HepG2 (cell line): ENCODE data around the gene VSNL1. TPM values are rescaled to one million over a fixed set of nuclear protein-coding genes. Genes with fewer than 3 reads are reported as not detected.
A peak's percentile ranks its signal among the peaks of the same experiment; 100 is the strongest.

Source experiments
- ATAC-seq: fragments of 200-7000 bp; cut with Tn5 transposase; 3 replicates; pipeline ENCODE4 v1.9.1; 2020; ENCODE audit warnings: mild to moderate bottlenecking, moderate library complexity
- BruUV-seq: library from RNA; stranded (reverse); fragments of 400-500 nt; replicated peaks from 2 replicates; lab custom pipeline; 2021; lab: Mats Ljungman, UMichigan
- CTCF ChIA-PET: fragments of 300-600 bp; formaldehyde crosslinking; extraction: SDS; loops from one replicate; lab custom pipeline; 2021; ENCODE audit warnings: low total read pairs, inconsistent platforms, low intra/inter-chr PET ratio; lab: Yijun Ruan, JAX
- POLR2A ChIA-PET: fragments of 350-600 bp; sonication (Branson Sonifier 250); formaldehyde crosslinking; loops from one replicate; lab custom pipeline; 2020; ENCODE audit warnings: antibody characterized with exemption, inconsistent platforms; lab: Yijun Ruan, JAX
- DNase-seq: peaks from one replicate; pipeline ENCODE4 v3.0.0-alpha.2; 2015; ENCODE audit warnings: low spot score
- FAIRE-seq: peaks from 3 replicates; lab custom pipeline; 2011; peaks lifted over from hg19 to GRCh38; lab: Jason Lieb, UNC
- H2AFZ ChIP-seq: one replicate; pipeline ENCODE4 v1.6.1; 2011; ENCODE audit warnings: low read length, inconsistent platforms
- H3K27ac ChIP-seq: fragments of 300-600 bp; 3 replicates; pipeline ENCODE4 v1.8.0; 2011; ENCODE audit warnings: mixed run types, mild to moderate bottlenecking, mixed read lengths, low read length, inconsistent platforms; ENCODE audit not compliant: insufficient read depth; ENCODE audit errors: extremely low read length
- H3K27me3 ChIP-seq, 2 experiments: fragments of 200-600 bp in 1 of 2; 2 replicates in 1 of 2; 3 replicates in 1 of 2; pipeline versions ENCODE4 v1.6.0 to v1.8.0; 2011; ENCODE audit warnings: low read length in 2 of 2, mild to moderate bottlenecking in 2 of 2, moderate library complexity in 2 of 2, inconsistent platforms in 1 of 2; ENCODE audit not compliant: insufficient read depth in 2 of 2, control insufficient read depth in 1 of 2
- H3K36me3 ChIP-seq, 2 experiments: fragments of 200-600 bp in 1 of 2; replicated peaks in 1 of 2; 2 replicates in 1 of 2; 3 replicates in 1 of 2; pipeline versions ENCODE4 v1.5.1 to v1.8.0; 2011; ENCODE audit warnings: low read length in 2 of 2, inconsistent platforms in 1 of 2; ENCODE audit not compliant: insufficient read depth in 2 of 2, control insufficient read depth in 1 of 2
- H3K4me1 ChIP-seq: 2 replicates; pipeline ENCODE4 v1.5.1; 2012; ENCODE audit warnings: low read length, inconsistent platforms; ENCODE audit not compliant: insufficient read depth
- H3K4me2 ChIP-seq: 2 replicates; pipeline ENCODE4 v1.6.0; 2011; ENCODE audit warnings: low read depth, low read length, inconsistent platforms
- H3K4me3 ChIP-seq, 3 experiments: fragments of 200-600 bp in 1 of 3; sonication (generic), shearing (Covaris generic) in 1 of 3; replicated peaks in 1 of 3; 2 replicates each; pipeline ENCODE4 v1.5.1; 2011 to 2016; ENCODE audit warnings: low read length in 3 of 3, inconsistent platforms in 2 of 3, low read depth in 2 of 3, mild to moderate bottlenecking in 2 of 3, control low read depth in 1 of 3, mixed read lengths in 1 of 3; ENCODE audit not compliant: insufficient read depth in 1 of 3
- H3K79me2 ChIP-seq: one replicate; pipeline ENCODE4 v1.6.1; 2011; ENCODE audit warnings: low read length, inconsistent platforms; ENCODE audit not compliant: insufficient read depth
- H3K9ac ChIP-seq: 2 replicates; pipeline ENCODE4 v1.6.0; 2011; ENCODE audit warnings: mild to moderate bottlenecking, low read depth, low read length, inconsistent platforms; ENCODE audit not compliant: insufficient read depth
- H3K9me3 ChIP-seq: 2 replicates; pipeline ENCODE4 v1.5.1; 2012; ENCODE audit warnings: mild to moderate bottlenecking, low read length
- H4K20me1 ChIP-seq: 2 replicates; pipeline ENCODE4 v1.6.0; 2011; ENCODE audit warnings: inconsistent platforms, mild to moderate bottlenecking, low read length, moderate library complexity; ENCODE audit not compliant: insufficient read depth
- ATF1 ChIP-seq: IDR thresholded peaks from 2 replicates; pipeline ENCODE4 v1.6.1; 2016; ENCODE audit warnings: mild to moderate bottlenecking, control low read depth
- CSRNP2 ChIP-seq: sonication (generic); formaldehyde crosslinking; conservative IDR thresholded peaks from 2 replicates; pipeline ENCODE4 v1.8.0; 2022; ENCODE audit warnings: low read depth, missing genetic modification reagents
- DRAP1 ChIP-seq: IDR thresholded peaks from 2 replicates; pipeline ENCODE4 v1.6.1; 2016; ENCODE audit warnings: missing genetic modification reagents, missing compliant biosample characterization
- EZH2 ChIP-seq: conservative IDR thresholded peaks from 2 replicates; pipeline ENCODE4 v1.6.1; 2012; ENCODE audit warnings: mild to moderate bottlenecking, low read depth, low read length, moderate library complexity
- IKZF4 ChIP-seq: sonication (generic); formaldehyde crosslinking; IDR thresholded peaks from 2 replicates; pipeline ENCODE4 v1.5.1; 2020; ENCODE audit warnings: borderline replicate concordance, mild to moderate bottlenecking, low read depth, missing genetic modification reagents; ENCODE audit errors: not compliant biosample characterization
- IRX3 ChIP-seq: sonication (generic); formaldehyde crosslinking; IDR thresholded peaks from 2 replicates; pipeline ENCODE4 v1.8.1; 2023; ENCODE audit warnings: mild to moderate bottlenecking, low read depth, missing genetic modification reagents, borderline replicate concordance
- NCOA2 ChIP-seq: sonication (generic); formaldehyde crosslinking; IDR thresholded peaks from 2 replicates; pipeline ENCODE4 v1.8.0; 2022; ENCODE audit warnings: inconsistent platforms
- YY1 ChIP-seq: IDR thresholded peaks from 2 replicates; pipeline ENCODE4 v1.6.1; 2011; ENCODE audit warnings: low read length, low read depth, moderate library complexity, mild to moderate bottlenecking; ENCODE audit not compliant: insufficient read depth, insufficient replicate concordance
- ZNF24 ChIP-seq: fragments of 450-650 bp; IDR thresholded peaks from 2 replicates; pipeline ENCODE4 v1.6.1; 2017; ENCODE audit warnings: antibody characterized with exemption, mild to moderate bottlenecking
- ZNF512 ChIP-seq: sonication (generic); formaldehyde crosslinking; IDR thresholded peaks from 2 replicates; pipeline ENCODE4 v1.4.0; 2020; ENCODE audit warnings: mild to moderate bottlenecking, missing genetic modification reagents
- WGBS: methylation state at CpG from one replicate; pipeline ENCODE4 v1.1.6; 2017; ENCODE audit warnings: low lambda C conversion rate; 5-methylcytosine and 5-hydroxymethylcytosine counted together
- in situ Hi-C: cut with HindIII; loops from 2 replicates; pipeline ENCODE4 v1.10.0; 2017; ENCODE audit warnings: low pct_unique_long_range_greater_than_20kb; ENCODE audit not compliant: extremely low pct_ligation_motif_present
- intact Hi-C: fragments of 100-400 bp; cut with micrococcal nuclease; formaldehyde crosslinking; loops from one replicate; pipeline ENCODE4 v1.10.0; 2022; ENCODE audit not compliant: unreplicated experiment
- polyA plus RNA-seq, 8 experiments: library from polyadenylated mRNA; depleted of rRNA in 3 of 8; stranded (reverse) in 7 of 8; unstranded in 1 of 8; fragments of >200 nt; fragmentation: Illumina TruSeq in 4 of 8; extraction: Trizol in 4 of 8; gene quantifications; 2 replicates each; pipeline versions ENCODE4 v1.2.1 to v1.2.3, GENCODE V29; 2011 to 2016; ENCODE audit warnings: low read depth in 4 of 8, missing spikeins in 1 of 8, mixed read lengths in 1 of 8; ENCODE audit not compliant: insufficient read depth in 1 of 8
- total RNA-seq, 5 experiments: library from RNA; depleted of rRNA; stranded (reverse); fragments of >200 nt; fragmentation: Illumina TruSeq; extraction: Trizol; gene quantifications; 2 replicates each; pipeline ENCODE4 v1.2.3, GENCODE V29; 2016; ENCODE audit warnings: low read depth in 1 of 5
- TF ChIP-seq, protein P1 (sequence below): sonication (generic); formaldehyde crosslinking; IDR thresholded peaks from 2 replicates; pipeline ENCODE4 v1.4.0; 2020; ENCODE audit warnings: low read depth, missing genetic modification reagents
- TF ChIP-seq, protein P2 (sequence below), 2 experiments: fragments of 450-650 bp in 1 of 2; sonication (generic) in 1 of 2; formaldehyde crosslinking; IDR thresholded peaks; 2 replicates each; pipeline versions ENCODE4 v1.5.0 to v1.8.0; 2020 to 2022; ENCODE audit warnings: mild to moderate bottlenecking in 1 of 2, missing genetic modification reagents in 1 of 2

Gene VSNL1
- total and polyA plus RNA-seq, 2 of the 13 experiments (the other 11 are each of a cell fraction or from before 2014, with no cell fraction given), result 63.2 to 95.9 TPM

DNA sequence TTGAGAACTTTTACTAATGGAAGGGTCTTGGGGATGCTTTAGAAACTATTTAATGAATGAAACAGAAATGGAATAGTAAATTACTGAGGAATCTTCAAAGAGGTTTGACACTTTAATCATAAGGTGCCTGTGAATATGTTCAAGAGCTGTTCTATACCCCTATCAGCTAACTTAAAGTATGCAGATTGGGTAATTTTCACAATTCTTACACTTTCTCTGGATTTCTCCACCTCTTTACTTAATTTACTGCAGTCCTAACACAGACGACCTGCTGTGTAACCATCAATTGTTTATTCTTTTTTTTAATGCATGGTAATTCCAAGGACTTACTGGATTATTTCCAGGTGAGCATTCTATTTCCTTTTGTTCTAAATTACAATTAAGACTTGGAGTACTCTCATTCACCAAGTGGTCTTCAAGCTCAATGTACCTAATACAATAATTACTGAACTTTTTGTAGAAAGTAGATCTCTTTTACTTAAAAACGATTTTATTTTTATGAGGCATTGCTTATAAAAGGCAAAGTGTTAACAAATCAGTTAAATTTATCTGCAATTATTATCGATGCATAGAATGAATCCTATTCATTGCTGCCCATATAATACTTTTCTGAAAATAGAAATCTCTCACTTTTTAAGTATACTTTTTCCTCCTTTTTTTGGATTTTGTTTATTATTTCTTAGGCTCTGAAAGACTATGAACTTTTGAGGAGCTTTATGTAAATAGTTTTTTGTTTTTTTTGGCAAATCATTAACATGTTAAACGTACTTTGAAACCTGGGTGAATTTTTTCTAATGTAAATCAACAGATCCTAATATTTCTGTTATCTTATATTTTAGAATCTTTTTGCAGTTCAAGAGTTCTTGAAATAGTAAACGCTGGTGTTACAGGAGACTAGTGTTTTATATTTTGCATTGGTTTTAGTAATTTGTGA is 5.5 kb downstream of the VSNL1 start:
- H3K27me3 ChIP-seq, result peaks cover 0 to 3% of the 10 kb centered on the region in 2 experiments; a peak in 1 of 5 replicates
- peak overlapping the region; percentile 69 for H3K9ac ChIP-seq
- in situ Hi-C loops, result loop anchor here (10.0 kb wide), 2 partner anchors 49 to 209 kb away; partner anchors contain the start of genes GEN1 and SMC6
- ChIA-PET CTCF (no interaction called here), POLR2A (interaction anchor here (1.0 to 2.3 kb wide), 5 partner anchors 8 to 48 kb away, joined by 3 to 15 read pairs (median 5); no protein-coding TSS in a partner anchor)
- peak overlapping the region; percentile 94 for H3K27ac ChIP-seq
- peak overlapping the region; percentile 42 to 59 (median 50); a peak in 5 of 6 replicates for H3K4me3 ChIP-seq
- BruUV-seq, result TSS peak; percentile 83
- peak; percentile 73 for DNase-seq
- H4K20me1 ChIP-seq, result no peaks in the 10 kb centered on the region
- no peak overlapping the region for H2AFZ ChIP-seq
- intact Hi-C loops, result no loop called here
- H3K36me3 ChIP-seq, result peaks cover 6 to 8% of the 10 kb centered on the region in 2 experiments; a peak in 4 of 5 replicates
- FAIRE-seq, result no peak
- H3K79me2 ChIP-seq, result peaks cover 99% of the 10 kb centered on the region
- peaks cover 82% of the 10 kb centered on the region for H3K4me1 ChIP-seq
- no peaks in the 10 kb centered on the region for H3K9me3 ChIP-seq
- peak; percentile 26; the same call in 1 of the 3 replicates for ATAC-seq
- under 1% methylated on average over 5 of the region's 5 CpGs for WGBS
- H3K4me2 ChIP-seq, result peak overlapping the region; percentile 97
- TF ChIP-seq ZNF512 (CRISPR knock-in tag) (no peak), DRAP1 (CRISPR knock-in tag) (peak; percentile 55), ZNF24 (no peak), CSRNP2 (CRISPR knock-in tag) (no peak), YY1 (no peak), NCOA2 (CRISPR knock-in tag) (peak; percentile 72; the same call in 1 of the 2 replicates), EZH2 (no peak), IKZF4 (CRISPR knock-in tag) (no peak), ATF1 (CRISPR knock-in tag) (0 out of 2 replicates have a peak, but pooled peaks have one; percentile 18), IRX3 (CRISPR knock-in tag) (no peak)
- TF ChIP-seq, protein P1, sequence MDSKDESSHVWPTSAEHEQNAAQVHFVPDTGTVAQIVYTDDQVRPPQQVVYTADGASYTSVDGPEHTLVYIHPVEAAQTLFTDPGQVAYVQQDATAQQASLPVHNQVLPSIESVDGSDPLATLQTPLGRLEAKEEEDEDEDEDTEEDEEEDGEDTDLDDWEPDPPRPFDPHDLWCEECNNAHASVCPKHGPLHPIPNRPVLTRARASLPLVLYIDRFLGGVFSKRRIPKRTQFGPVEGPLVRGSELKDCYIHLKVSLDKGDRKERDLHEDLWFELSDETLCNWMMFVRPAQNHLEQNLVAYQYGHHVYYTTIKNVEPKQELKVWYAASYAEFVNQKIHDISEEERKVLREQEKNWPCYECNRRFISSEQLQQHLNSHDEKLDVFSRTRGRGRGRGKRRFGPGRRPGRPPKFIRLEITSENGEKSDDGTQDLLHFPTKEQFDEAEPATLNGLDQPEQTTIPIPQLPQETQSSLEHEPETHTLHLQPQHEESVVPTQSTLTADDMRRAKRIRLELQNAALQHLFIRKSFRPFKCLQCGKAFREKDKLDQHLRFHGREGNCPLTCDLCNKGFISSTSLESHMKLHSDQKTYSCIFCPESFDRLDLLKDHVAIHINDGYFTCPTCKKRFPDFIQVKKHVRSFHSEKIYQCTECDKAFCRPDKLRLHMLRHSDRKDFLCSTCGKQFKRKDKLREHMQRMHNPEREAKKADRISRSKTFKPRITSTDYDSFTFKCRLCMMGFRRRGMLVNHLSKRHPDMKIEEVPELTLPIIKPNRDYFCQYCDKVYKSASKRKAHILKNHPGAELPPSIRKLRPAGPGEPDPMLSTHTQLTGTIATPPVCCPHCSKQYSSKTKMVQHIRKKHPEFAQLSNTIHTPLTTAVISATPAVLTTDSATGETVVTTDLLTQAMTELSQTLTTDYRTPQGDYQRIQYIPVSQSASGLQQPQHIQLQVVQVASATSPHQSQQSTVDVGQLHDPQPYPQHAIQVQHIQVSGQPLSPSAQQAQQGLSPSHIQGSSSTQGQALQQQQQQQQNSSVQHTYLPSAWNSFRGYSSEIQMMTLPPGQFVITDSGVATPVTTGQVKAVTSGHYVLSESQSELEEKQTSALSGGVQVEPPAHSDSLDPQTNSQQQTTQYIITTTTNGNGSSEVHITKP (CRISPR knock-in tag), result no peak
- TF ChIP-seq, protein P2, sequence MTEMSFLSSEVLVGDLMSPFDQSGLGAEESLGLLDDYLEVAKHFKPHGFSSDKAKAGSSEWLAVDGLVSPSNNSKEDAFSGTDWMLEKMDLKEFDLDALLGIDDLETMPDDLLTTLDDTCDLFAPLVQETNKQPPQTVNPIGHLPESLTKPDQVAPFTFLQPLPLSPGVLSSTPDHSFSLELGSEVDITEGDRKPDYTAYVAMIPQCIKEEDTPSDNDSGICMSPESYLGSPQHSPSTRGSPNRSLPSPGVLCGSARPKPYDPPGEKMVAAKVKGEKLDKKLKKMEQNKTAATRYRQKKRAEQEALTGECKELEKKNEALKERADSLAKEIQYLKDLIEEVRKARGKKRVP (CRISPR knock-in tag; IDR thresholded peaks at IDR 0.05), result 0 out of 4 replicates have a peak, but pooled peaks of 1 of the 2 experiments have one; percentile 9
